ENCODE measurements around the gene ACOX3.
"Not testable (repeated sequence)": the region's sequence is repeated elsewhere in the genome, so short reads cannot be mapped to it uniquely, and the experiment has no call there.

The ACOX3 gene

DNA sequence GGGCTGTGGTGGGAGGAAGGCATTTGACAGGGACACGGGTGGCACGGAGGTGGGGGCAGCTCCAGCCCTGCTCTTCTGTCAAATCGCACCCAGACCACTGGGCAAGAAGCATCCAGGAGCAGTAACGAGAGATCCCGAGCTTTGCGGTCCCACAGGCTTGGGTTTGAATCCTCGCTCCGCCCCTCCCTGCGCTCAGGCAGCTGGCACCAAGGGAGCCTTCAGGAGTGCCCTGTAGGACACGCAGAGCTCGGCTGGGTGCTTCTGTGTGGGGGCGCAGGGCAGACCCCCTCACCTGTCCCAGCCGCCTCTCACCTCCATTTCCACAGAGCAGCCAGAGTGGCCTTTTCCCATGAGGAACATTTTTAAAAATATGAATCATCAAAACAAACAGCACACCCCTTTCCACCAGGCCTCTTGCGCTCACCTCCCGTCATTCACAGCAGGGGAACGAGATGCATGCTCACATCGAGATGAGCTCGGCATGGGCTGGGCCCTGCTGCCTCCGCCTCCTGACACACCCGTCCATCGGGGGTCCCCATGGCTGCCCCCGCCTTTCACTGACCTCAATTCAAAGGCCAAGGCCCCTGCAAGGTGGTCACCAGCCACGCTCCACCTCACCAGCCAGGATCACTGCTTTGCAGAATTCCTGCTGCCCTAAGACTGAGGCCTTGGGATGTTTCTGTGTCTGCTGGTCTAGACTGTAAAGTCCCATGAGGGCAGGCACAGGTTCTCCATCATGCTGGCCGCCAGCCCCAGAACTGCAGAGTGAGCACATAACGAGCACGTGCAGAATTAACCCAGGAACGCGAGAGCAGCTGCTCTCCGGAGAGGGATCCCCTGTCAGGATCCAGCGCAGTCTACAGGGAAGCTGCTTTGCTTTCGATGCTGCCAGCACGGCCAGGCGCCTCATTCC, 52.7 kb downstream of the ACOX3 start:
- no peak for DNase-seq (ENCODE audit: low read depth, low spot score)

- no peak for DNase-seq (ENCODE audit: low read depth, low spot score)
Observed at GRCh38 chr4:8387194-8387593, 53.3 kb downstream of the ACOX3 start.

- DNase-seq (ENCODE audit: low read depth, low spot score) = no peak
Observed at GRCh38 chr4:8386731-8387130, 53.8 kb downstream of the ACOX3 start.

DNA sequence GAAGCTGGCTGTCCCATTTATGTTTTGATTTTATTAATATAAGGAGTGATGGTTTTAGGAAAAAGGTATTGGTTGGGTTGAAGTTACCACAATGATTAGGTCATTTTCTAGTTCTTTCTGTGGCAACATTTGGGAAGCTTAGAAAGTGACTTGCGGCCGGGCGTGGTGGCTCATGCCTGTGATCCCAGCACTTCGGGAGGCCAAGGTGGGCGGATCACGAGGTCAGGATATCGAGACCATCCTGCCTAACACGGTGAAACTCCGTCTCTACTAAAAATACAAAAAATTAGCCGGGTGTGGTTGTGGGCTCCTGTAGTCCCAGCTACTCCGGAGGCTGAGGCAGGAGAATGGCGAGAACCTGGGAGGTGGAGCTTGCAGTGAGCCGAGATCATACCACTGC, 54.4 kb downstream of the ACOX3 start:
- DNase-seq (ENCODE audit: low read depth, low spot score) = not testable (repeated sequence)

GRCh38 chr4:8385611-8386010, 54.9 kb downstream of the ACOX3 start:
- DNase-seq (ENCODE audit: low read depth, low spot score) = no peak

DNA sequence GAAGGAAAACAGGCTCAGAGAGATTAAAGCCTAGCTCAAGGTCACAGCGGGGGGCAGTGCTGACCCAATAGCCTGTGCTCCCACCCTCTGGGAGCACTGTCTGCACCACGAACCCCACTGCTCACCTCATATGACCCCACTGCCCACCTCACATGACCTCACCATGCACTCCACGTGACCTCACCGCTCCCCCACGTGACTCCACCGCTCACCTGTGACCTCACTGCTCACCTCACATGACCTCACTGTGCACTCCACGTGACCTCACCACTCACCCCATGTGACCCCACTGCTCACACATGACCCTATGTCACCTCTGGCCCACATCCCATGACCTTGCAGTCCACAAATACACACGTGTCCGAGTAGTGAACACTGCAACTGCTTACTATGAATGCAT, 55.4 kb downstream of the ACOX3 start:
- no peak for DNase-seq (ENCODE audit: low read depth, low spot score)

- no peak for DNase-seq (ENCODE audit: low read depth, low spot score)
Observed at GRCh38 chr4:8384397-8385060, 56.0 kb downstream of the ACOX3 start.

- no peak for DNase-seq (ENCODE audit: low read depth, low spot score)
Observed at GRCh38 chr4:8383451-8384160, 56.9 kb downstream of the ACOX3 start.

DNA sequence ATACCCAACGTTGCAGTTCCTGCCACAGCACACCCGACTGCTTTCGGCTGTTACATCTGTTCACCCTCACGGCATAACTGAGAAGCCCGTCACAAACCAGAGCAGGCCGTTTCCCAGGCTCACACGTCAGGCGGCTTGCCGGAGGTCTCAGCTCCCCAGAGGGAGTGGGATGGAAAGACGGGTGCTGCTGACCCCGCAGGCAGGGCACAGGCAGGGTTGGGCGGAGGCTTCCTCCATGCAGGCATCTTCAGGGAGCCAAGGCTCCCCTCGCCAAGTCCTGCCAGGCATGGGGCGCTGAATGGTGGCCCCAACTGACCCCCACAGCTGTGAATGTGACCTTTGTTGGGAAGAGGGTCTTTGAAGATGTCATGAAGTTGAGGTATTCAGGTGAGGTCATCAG, 57.5 kb downstream of the ACOX3 start:
- DNase-seq (ENCODE audit: low read depth, low spot score) = no peak

DNA sequence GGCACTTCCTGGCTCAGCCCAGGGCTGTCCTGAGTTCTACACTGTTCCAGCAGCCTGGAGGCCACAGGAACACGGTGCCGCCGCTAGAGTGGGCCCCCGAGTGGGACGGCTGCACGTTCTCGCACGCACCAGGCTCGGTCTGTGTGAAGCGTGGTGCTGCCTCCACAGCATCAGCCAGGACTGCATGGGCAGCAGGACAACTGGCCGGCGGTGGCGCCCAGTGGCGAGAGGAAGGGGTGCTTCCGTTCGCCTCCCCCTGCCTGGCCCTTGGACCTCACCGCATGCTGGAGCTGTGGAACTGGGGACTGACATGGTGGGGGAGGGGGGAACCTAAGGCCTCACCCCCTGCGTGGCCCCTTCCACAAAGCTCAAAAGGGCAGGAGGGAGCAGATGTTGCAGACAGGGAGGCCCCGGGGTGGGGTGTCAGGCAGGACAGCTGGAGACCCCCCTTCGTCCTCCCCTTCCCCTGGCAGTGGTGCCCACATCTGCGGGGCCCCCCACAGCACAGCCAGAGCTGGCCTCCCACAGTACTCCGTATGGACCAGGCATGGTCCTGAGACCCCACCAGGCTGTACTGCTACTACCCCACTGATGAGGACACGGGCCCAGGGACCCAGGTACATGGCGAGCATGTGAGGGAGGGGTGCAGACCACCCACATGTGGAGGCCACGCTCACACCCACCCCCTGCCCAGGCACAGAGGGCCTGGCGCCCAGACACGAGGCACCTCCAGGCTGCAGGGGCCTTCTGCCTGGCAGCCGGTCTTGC, 58.5 kb downstream of the ACOX3 start:
- no peak for DNase-seq (ENCODE audit: low read depth, low spot score)

DNA sequence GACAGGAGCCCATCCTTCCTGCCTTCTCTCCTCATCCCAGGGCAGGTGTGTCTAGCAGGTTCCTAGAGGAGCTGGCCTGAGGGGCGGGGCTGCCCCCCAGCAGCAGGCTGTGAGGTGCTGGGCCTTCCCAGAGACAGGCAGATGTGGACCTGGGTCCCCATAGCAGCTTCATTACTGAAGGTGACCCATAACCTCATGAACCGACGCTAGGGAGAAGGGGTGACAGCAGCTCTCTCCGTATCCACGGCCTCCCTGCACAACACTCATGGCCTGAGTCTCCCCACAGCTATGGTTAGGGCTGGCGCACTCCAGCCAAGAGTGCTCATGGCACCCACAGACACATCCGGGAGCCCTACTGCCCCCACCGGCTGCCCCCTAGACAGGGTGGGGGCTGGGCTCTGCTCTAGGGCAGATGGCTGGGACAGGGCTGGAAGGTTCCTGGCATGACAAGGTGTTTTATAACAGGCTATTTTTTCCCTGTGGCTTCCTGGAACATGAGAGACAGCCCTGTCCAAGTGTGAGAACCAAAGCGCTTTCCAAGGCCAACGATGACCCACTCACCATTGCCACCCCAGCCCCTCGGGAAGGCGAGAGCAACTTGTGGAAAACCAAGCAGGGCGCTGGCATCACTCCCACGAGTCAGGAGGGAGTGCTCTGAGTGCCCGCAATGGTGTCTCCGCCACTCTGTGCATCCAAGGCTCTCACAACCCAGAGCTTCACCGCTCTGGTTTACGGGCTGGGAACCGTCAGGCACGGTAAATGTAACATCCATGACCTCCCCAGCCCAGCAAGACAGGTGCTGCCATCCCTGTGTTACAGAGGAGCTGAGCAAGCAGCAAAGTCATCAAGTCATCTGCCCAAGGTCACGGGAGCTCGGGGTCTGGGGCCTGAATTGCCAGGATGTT, 59.8 kb downstream of the ACOX3 start:
- no peak for DNase-seq (ENCODE audit: low read depth, low spot score)

DNA sequence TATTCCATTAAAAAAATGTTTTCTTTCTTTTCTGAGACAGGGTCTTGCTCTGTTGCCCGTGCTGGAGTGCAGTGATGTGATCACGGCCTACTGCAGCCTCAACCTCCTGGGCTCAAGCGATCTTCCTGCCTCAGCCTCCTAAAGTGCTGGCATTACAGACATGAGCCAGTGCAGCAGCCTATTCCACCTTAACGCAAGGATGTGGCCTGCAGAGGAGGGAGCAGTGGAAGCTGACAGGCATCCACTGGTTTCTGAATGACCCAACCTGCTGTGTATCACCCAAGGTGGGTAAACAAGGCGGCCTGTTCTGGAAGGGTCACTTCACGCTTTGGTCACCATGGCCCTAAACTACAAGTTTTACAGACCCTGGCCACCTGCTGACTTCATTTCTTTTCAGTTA, 60.8 kb downstream of the ACOX3 start:
- DNase-seq (ENCODE audit: low read depth, low spot score) = no peak

DNA sequence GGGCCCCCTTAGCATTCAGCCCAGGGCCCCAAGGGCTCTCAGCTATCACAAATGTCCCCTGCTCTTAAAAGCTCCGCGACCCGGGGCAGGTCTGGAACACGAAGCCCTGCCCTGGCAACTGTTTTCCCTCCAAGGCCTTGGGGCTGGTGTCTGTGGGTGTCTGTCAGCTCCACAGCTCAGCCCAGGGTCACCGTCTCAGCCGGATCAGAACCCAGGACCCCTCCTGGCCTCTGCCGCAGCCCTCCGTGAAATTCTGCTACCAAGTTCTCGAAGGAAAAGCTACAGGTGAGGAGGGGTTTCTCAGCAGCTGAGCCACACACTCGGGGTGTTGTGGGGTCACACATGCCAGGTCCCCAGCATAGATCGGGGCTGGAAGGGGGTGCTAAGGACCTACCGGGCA, 61.2 kb downstream of the ACOX3 start:
- DNase-seq (ENCODE audit: low read depth, low spot score) = no peak

GRCh38 chr4:8378776-8379175, 61.7 kb downstream of the ACOX3 start:
- no peak for DNase-seq (ENCODE audit: low read depth, low spot score)

DNA sequence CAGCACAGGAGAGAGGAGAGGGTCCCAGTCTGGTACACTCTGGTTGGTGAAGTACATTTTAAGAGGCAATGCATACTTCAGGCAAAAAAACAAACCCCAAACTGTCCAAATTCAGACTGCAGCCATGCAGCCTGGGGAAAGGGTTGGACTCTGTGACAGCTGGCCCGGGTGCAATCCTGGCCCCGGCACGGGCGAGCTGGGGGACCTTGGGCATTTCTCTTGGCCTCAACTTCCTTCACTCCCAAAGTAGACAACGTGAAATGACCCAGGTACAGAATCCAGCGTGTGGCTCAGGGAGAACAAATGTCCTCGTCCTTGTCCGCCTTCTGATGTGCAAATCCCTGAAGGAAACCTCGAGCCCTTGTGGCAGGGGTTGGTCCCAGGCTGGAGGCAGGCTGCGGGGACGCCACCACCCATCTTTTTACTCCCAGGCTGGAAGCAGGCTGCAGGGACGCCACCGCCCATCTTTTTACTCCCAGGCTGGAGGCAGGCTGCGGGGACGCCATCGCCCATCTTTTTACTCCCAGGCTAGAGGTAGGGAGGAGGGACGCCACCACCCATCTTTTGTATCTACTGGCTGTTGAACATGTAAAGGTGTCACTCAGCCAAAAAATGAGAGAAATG, 62.3 kb downstream of the ACOX3 start:
- DNase-seq (ENCODE audit: low read depth, low spot score) = no peak

DNA sequence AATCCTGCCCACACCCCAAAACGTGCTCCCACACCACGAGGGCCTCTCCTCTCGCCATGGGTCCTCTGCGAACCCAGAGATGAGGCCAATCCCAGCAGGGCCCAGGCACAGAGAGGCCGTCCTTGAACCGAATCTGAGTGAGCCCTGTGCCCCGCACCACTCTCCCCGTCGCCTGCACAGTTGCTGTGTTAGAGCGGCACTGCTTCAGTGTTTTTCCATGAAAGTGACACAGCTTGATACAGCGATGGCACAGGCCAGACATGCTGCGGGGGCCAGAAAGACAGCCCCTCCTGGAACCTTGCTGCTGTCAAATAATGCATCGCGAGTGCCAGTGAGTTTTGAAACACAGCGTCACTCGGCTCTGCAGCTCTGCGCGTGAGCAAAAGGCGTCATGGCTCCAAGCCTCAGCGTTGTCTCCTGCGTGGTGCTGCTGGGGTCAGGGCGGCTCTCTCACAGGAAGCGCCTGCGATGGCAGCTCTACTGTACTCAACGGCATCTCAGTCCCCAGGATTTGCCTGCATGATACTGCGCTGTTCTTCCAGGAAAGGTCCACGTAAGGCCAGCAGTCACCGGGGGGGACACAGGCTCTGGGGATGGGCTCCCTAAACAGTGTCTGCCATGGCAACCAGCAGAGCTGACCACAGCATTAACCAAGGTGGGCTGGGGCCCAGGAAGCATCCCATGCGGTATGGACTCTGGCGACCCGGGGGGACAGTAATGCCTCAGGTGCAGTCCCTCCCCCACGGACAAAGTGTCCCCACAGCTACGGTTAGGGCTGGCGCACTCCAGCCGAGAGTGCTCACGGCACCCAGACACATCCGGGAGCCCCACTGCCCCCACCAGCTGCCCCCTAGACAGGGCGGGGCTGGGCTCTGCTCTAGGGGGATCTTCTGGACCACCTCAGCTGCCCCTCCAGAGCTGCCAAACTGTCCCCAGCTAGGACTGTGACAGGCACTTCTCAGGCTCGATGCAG, 63.1 kb downstream of the ACOX3 start:
- no peak for DNase-seq (ENCODE audit: low read depth, low spot score)

- no peak for DNase-seq (ENCODE audit: low read depth, low spot score)
Observed at GRCh38 chr4:8376361-8377102, 64.0 kb downstream of the ACOX3 start.
